Glutamatergic neuron (in vitro differentiated cells): ENCODE results near the gene PTPRQ. TPM values are rescaled to one million over a fixed set of nuclear protein-coding genes. Genes with fewer than 3 reads are reported as not detected.

ENCODE experiments used
- DNase-seq: peaks from one replicate; pipeline ENCODE4 v3.0.0; 2022
- H3K27ac Mint-ChIP-seq: one replicate; pipeline ENCODE4 v1.8.0; 2020; ENCODE audit warnings: mild to moderate bottlenecking, mixed read lengths, inconsistent platforms; ENCODE audit not compliant: unreplicated experiment
- H3K27me3 Mint-ChIP-seq: one replicate; pipeline ENCODE4 v1.8.0; 2020; ENCODE audit warnings: mild to moderate bottlenecking, moderate library complexity, mixed read lengths, inconsistent platforms; ENCODE audit not compliant: unreplicated experiment
- H3K36me3 Mint-ChIP-seq: one replicate; pipeline ENCODE4 v1.8.0; 2020; ENCODE audit warnings: mild to moderate bottlenecking, mixed read lengths, inconsistent platforms; ENCODE audit not compliant: unreplicated experiment
- H3K4me1 Mint-ChIP-seq: one replicate; pipeline ENCODE4 v1.8.0; 2020; ENCODE audit warnings: mild to moderate bottlenecking, low read depth, mixed read lengths, inconsistent platforms; ENCODE audit not compliant: unreplicated experiment
- H3K4me3 Mint-ChIP-seq: one replicate; pipeline ENCODE4 v1.8.0; 2020; ENCODE audit warnings: mild to moderate bottlenecking, mixed read lengths, inconsistent platforms; ENCODE audit not compliant: unreplicated experiment
- H3K9me3 Mint-ChIP-seq: one replicate; pipeline ENCODE4 v1.8.0; 2020; ENCODE audit warnings: mild to moderate bottlenecking, moderate library complexity, mixed read lengths, inconsistent platforms; ENCODE audit not compliant: unreplicated experiment
- CTCF ChIP-seq: fragments of 200-600 bp; sonication (generic); IDR thresholded peaks from one replicate; pipeline ENCODE4 v1.5.0; 2021; ENCODE audit not compliant: partially characterized antibody, unreplicated experiment
- total RNA-seq: library from RNA; stranded (reverse); fragmentation: NEBNext Ultra II Directional; extraction: Animal tissue kit (Norgen Biotek cat#: 25700); gene quantifications from one replicate; pipeline ENCODE4 v1.2.1, GENCODE V29; 2021; ENCODE audit not compliant: unreplicated experiment

Gene PTPRQ
- total RNA-seq, 1 donor from 2014 or later, result not detected

- Mint-ChIP-seq H3K4me3 (no peak overlapping the region), H3K36me3 (no peaks in the 10 kb centered on the region), H3K4me1 (no peaks in the 10 kb centered on the region), H3K27me3 (no peaks in the 10 kb centered on the region), H3K9me3 (no peaks in the 10 kb centered on the region), H3K27ac (no peak overlapping the region)
- peak; percentile 64 for TF ChIP-seq CTCF
- no peak for DNase-seq
Observed at GRCh38 chr12:80598004-80598606, 154.1 kb downstream of the PTPRQ start.

GRCh38 chr12:80602455-80602854, 158.4 kb downstream of the PTPRQ start:
- DNase-seq, result no peak
- no peaks in the 10 kb centered on the region for H3K36me3 Mint-ChIP-seq
- H3K27ac Mint-ChIP-seq, result no peak overlapping the region
- H3K27me3 Mint-ChIP-seq, result no peaks in the 10 kb centered on the region
- no peak overlapping the region for H3K4me3 Mint-ChIP-seq
- H3K4me1 Mint-ChIP-seq, result no peaks in the 10 kb centered on the region
- no peaks in the 10 kb centered on the region for H3K9me3 Mint-ChIP-seq
- no peak for TF ChIP-seq CTCF

- H3K27ac Mint-ChIP-seq, result no peak overlapping the region
- peak; percentile 58 for TF ChIP-seq CTCF
Observed at GRCh38 chr12:80607361-80608135, 163.5 kb downstream of the PTPRQ start.

GRCh38 chr12:80617733-80618132, 173.7 kb downstream of the PTPRQ start:
- TF ChIP-seq CTCF, result no peak
- H3K27me3 Mint-ChIP-seq, result no peaks in the 10 kb centered on the region
- H3K4me1 Mint-ChIP-seq, result no peaks in the 10 kb centered on the region
- H3K27ac Mint-ChIP-seq, result no peak overlapping the region
- H3K4me3 Mint-ChIP-seq, result no peak overlapping the region
- no peak for DNase-seq
- no peaks in the 10 kb centered on the region for H3K9me3 Mint-ChIP-seq
- H3K36me3 Mint-ChIP-seq, result no peaks in the 10 kb centered on the region

More at GRCh38 chr12:80607361-80608135, 163.5 kb downstream of the PTPRQ start:
- Mint-ChIP-seq H3K9me3 (no peaks in the 10 kb centered on the region), H3K27me3 (no peaks in the 10 kb centered on the region), H3K4me1 (no peaks in the 10 kb centered on the region), H3K36me3 (no peaks in the 10 kb centered on the region), H3K4me3 (no peak overlapping the region)
- DNase-seq, result no peak

- H3K27ac Mint-ChIP-seq, result no peak overlapping the region
- H3K9me3 Mint-ChIP-seq, result no peaks in the 10 kb centered on the region
Observed at GRCh38 chr12:80620281-80620680, 176.2 kb downstream of the PTPRQ start.

More at GRCh38 chr12:80620281-80620680, 176.2 kb downstream of the PTPRQ start:
- no peaks in the 10 kb centered on the region for H3K27me3 Mint-ChIP-seq
- TF ChIP-seq CTCF, result no peak
- no peaks in the 10 kb centered on the region for H3K36me3 Mint-ChIP-seq
- no peaks in the 10 kb centered on the region for H3K4me1 Mint-ChIP-seq
- no peak for DNase-seq
- no peak overlapping the region for H3K4me3 Mint-ChIP-seq
